H1 (cell line): ENCODE results near the gene ZNF3. TPM values are rescaled to one million over a fixed set of nuclear protein-coding genes. Genes with fewer than 3 reads are reported as not detected.

Experiments
- GTF2F1 ChIP-seq: IDR thresholded peaks from 2 replicates; pipeline ENCODE4 v1.6.1; 2012; ENCODE audit warnings: low read depth, low read length, improper control_type of control experiment, borderline replicate concordance
- JUN ChIP-seq: IDR thresholded peaks from 2 replicates; pipeline ENCODE4 v1.6.1; 2011; ENCODE audit warnings: low read depth, mild to moderate bottlenecking, improper control_type of control experiment, low read length
- KDM4A ChIP-seq: IDR thresholded peaks from one replicate; pipeline ENCODE4 v1.7.1; 2012; ENCODE audit warnings: low read depth, mild to moderate bottlenecking, moderate library complexity, low read length, inconsistent platforms; ENCODE audit not compliant: severe bottlenecking
- POU5F1 ChIP-seq: IDR thresholded peaks from 2 replicates; pipeline ENCODE4 v1.6.1; 2011; ENCODE audit warnings: low read depth, mild to moderate bottlenecking, low read length, moderate library complexity
- SRF ChIP-seq: IDR thresholded peaks from 2 replicates; pipeline ENCODE4 v1.6.1; 2011; ENCODE audit warnings: mild to moderate bottlenecking, low read depth, low read length, moderate library complexity
- TBP ChIP-seq: IDR thresholded peaks from 2 replicates; pipeline ENCODE4 v1.6.1; 2011; ENCODE audit warnings: low read depth, low read length, improper control_type of control experiment
- polyA plus RNA-seq, 7 experiments: library from polyadenylated mRNA; depleted of rRNA in 3 of 7; stranded (reverse) in 5 of 7; unstranded in 2 of 7; fragments of >200 nt in 5 of 7; fragments of 200-250 nt in 2 of 7; gene quantifications; 1 replicate in 5 of 7; 2 replicates in 1 of 7; 4 replicates in 1 of 7; pipeline versions ENCODE4 v1.2.1 to v1.2.3, GENCODE V29; 2011 to 2013; ENCODE audit warnings: missing spikeins in 2 of 7, mixed read lengths in 2 of 7
- total RNA-seq: library from RNA; stranded (reverse); fragmentation: NEBNext Ultra II Directional; extraction: Animal tissue kit (Norgen Biotek cat#: 25700); gene quantifications from 2 replicates; pipeline ENCODE4 v1.2.1, GENCODE V29; 2021
- TF ChIP-seq, protein P1 (sequence below): fragments of 300-600 bp; sonication (generic); IDR thresholded peaks from 2 replicates; pipeline ENCODE4 v1.7.1; 2012; ENCODE audit warnings: low read length, moderate library complexity, mild to moderate bottlenecking, inconsistent platforms; ENCODE audit not compliant: insufficient replicate concordance
- TF ChIP-seq, protein P2 (sequence below): IDR thresholded peaks from 2 replicates; pipeline ENCODE4 v1.6.1; 2012; ENCODE audit warnings: inconsistent platforms

ZNF3 gene
- total and polyA plus RNA-seq, 2 of the 8 experiments (the other 6 are each of a cell fraction or from before 2014, with no cell fraction given) = 26.9 to 49.1 TPM

DNA sequence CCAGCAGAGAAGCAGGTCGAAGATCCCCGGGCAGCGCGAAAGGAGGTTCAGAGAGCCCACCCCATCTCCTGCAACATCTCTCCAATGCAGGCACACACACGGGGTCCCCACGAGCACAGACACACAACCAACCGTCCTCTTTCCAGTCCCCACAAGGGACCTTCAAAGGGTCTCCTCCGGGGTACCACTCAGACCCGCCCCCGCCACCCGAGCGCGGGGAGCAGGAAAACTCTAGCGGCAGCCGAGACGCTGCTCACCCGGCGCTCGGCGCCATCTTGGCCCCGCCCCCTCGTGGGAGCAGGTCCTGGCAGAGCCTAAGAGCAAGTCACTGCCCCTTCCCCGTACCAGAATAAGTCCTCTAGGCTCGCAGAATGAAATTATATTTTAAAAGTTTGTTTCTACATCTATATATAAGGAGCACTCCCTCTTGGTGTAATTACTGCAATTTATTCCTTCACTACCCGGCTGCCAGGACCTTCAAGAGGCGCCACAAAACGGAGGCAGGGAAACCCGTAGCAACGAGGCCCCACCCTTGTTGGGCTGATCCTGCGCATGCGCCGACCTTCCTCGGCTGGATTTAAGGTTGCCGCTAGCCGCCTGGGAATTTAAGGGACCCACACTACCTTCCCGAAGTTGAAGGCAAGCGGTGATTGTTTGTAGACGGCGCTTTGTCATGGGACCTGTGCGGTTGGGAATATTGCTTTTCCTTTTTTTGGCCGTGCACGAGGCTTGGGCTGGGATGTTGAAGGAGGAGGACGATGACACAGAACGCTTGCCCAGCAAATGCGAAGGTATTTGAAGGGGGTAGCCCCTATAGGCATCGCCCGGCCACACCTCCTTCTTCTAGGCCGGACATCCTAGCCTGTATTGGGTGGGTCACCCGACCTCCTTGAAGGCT lies 37.8 kb upstream of the ZNF3 start, which contains the start of the genes CNPY4 and TAF6 (continued):
- TF ChIP-seq SRF = no peak
- TF ChIP-seq, protein P1, sequence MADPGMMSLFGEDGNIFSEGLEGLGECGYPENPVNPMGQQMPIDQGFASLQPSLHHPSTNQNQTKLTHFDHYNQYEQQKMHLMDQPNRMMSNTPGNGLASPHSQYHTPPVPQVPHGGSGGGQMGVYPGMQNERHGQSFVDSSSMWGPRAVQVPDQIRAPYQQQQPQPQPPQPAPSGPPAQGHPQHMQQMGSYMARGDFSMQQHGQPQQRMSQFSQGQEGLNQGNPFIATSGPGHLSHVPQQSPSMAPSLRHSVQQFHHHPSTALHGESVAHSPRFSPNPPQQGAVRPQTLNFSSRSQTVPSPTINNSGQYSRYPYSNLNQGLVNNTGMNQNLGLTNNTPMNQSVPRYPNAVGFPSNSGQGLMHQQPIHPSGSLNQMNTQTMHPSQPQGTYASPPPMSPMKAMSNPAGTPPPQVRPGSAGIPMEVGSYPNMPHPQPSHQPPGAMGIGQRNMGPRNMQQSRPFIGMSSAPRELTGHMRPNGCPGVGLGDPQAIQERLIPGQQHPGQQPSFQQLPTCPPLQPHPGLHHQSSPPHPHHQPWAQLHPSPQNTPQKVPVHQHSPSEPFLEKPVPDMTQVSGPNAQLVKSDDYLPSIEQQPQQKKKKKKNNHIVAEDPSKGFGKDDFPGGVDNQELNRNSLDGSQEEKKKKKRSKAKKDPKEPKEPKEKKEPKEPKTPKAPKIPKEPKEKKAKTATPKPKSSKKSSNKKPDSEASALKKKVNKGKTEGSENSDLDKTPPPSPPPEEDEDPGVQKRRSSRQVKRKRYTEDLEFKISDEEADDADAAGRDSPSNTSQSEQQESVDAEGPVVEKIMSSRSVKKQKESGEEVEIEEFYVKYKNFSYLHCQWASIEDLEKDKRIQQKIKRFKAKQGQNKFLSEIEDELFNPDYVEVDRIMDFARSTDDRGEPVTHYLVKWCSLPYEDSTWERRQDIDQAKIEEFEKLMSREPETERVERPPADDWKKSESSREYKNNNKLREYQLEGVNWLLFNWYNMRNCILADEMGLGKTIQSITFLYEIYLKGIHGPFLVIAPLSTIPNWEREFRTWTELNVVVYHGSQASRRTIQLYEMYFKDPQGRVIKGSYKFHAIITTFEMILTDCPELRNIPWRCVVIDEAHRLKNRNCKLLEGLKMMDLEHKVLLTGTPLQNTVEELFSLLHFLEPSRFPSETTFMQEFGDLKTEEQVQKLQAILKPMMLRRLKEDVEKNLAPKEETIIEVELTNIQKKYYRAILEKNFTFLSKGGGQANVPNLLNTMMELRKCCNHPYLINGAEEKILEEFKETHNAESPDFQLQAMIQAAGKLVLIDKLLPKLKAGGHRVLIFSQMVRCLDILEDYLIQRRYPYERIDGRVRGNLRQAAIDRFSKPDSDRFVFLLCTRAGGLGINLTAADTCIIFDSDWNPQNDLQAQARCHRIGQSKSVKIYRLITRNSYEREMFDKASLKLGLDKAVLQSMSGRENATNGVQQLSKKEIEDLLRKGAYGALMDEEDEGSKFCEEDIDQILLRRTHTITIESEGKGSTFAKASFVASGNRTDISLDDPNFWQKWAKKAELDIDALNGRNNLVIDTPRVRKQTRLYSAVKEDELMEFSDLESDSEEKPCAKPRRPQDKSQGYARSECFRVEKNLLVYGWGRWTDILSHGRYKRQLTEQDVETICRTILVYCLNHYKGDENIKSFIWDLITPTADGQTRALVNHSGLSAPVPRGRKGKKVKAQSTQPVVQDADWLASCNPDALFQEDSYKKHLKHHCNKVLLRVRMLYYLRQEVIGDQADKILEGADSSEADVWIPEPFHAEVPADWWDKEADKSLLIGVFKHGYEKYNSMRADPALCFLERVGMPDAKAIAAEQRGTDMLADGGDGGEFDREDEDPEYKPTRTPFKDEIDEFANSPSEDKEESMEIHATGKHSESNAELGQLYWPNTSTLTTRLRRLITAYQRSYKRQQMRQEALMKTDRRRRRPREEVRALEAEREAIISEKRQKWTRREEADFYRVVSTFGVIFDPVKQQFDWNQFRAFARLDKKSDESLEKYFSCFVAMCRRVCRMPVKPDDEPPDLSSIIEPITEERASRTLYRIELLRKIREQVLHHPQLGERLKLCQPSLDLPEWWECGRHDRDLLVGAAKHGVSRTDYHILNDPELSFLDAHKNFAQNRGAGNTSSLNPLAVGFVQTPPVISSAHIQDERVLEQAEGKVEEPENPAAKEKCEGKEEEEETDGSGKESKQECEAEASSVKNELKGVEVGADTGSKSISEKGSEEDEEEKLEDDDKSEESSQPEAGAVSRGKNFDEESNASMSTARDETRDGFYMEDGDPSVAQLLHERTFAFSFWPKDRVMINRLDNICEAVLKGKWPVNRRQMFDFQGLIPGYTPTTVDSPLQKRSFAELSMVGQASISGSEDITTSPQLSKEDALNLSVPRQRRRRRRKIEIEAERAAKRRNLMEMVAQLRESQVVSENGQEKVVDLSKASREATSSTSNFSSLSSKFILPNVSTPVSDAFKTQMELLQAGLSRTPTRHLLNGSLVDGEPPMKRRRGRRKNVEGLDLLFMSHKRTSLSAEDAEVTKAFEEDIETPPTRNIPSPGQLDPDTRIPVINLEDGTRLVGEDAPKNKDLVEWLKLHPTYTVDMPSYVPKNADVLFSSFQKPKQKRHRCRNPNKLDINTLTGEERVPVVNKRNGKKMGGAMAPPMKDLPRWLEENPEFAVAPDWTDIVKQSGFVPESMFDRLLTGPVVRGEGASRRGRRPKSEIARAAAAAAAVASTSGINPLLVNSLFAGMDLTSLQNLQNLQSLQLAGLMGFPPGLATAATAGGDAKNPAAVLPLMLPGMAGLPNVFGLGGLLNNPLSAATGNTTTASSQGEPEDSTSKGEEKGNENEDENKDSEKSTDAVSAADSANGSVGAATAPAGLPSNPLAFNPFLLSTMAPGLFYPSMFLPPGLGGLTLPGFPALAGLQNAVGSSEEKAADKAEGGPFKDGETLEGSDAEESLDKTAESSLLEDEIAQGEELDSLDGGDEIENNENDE = no peak
- TF ChIP-seq JUN = no peak
- no peak for TF ChIP-seq GTF2F1
- TF ChIP-seq POU5F1 = no peak
- TF ChIP-seq, protein P2, sequence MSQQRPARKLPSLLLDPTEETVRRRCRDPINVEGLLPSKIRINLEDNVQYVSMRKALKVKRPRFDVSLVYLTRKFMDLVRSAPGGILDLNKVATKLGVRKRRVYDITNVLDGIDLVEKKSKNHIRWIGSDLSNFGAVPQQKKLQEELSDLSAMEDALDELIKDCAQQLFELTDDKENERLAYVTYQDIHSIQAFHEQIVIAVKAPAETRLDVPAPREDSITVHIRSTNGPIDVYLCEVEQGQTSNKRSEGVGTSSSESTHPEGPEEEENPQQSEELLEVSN = 0 out of 2 replicates have a peak, but pooled peaks have one; percentile 9
- TF ChIP-seq TBP = peak; percentile 96
- peak; percentile 54 for TF ChIP-seq KDM4A
